MM.1S (cell line): ENCODE results near the gene TSPAN4.

Experiments used
- DNase-seq: peaks from one replicate; pipeline ENCODE4 v3.0.0-alpha.2; 2015
- H2AFZ ChIP-seq: fragments of 300-600 bp; sonication (generic); 2 replicates; pipeline ENCODE4 v1.6.0; 2016; ENCODE audit warnings: antibody characterized with exemption, low read length
- H3F3A ChIP-seq: fragments of 300-600 bp; sonication (generic); 2 replicates; pipeline ENCODE4 v1.6.1; 2016; ENCODE audit warnings: mild to moderate bottlenecking, antibody characterized with exemption, low read length, moderate library complexity, mixed read lengths; ENCODE audit not compliant: insufficient read depth
- H3K27ac ChIP-seq: fragments of 300-600 bp; sonication (generic); 2 replicates; pipeline ENCODE4 v1.5.1; 2016; ENCODE audit warnings: mild to moderate bottlenecking, low read length
- H3K27me3 ChIP-seq: fragments of 300-600 bp; sonication (generic); replicated peaks from 2 replicates; pipeline ENCODE4 v1.6.0; 2016; ENCODE audit warnings: low read length; ENCODE audit not compliant: insufficient read depth
- H3K36me3 ChIP-seq: fragments of 300-600 bp; sonication (generic); replicated peaks from 2 replicates; pipeline ENCODE4 v1.6.1; 2016; ENCODE audit warnings: mild to moderate bottlenecking, low read length, mixed read lengths; ENCODE audit not compliant: insufficient read depth
- H3K4me1 ChIP-seq: fragments of 300-600 bp; sonication (generic); 2 replicates; pipeline ENCODE4 v1.6.1; 2016; ENCODE audit warnings: low read length, mixed read lengths
- H3K4me2 ChIP-seq: fragments of 300-600 bp; sonication (generic); 2 replicates; pipeline ENCODE4 v1.6.0; 2016; ENCODE audit warnings: low read depth, low read length
- H3K4me3 ChIP-seq: fragments of 300-600 bp; sonication (generic); 2 replicates; pipeline ENCODE4 v1.5.1; 2016; ENCODE audit warnings: low read length, mixed read lengths
- H3K79me2 ChIP-seq: fragments of 300-600 bp; sonication (generic); 2 replicates; pipeline ENCODE4 v1.6.1; 2016; ENCODE audit warnings: mixed run types, low read length, mixed read lengths
- H3K9ac ChIP-seq: fragments of 300-600 bp; sonication (generic); 2 replicates; pipeline ENCODE4 v1.6.1; 2016; ENCODE audit warnings: low read length, mixed read lengths
- H3K9me2 ChIP-seq: fragments of 300-600 bp; sonication (generic); replicated peaks from 2 replicates; pipeline ENCODE4 v1.6.1; 2016; ENCODE audit warnings: mild to moderate bottlenecking, low read length, mixed read lengths; ENCODE audit not compliant: insufficient read depth
- H3K9me3 ChIP-seq: fragments of 300-600 bp; sonication (generic); replicated peaks from 2 replicates; pipeline ENCODE4 v1.6.1; 2016; ENCODE audit warnings: mild to moderate bottlenecking, low read length, mixed read lengths; ENCODE audit not compliant: insufficient read depth
- H4K20me1 ChIP-seq: fragments of 300-600 bp; sonication (generic); 2 replicates; pipeline ENCODE4 v1.6.1; 2016; ENCODE audit warnings: mild to moderate bottlenecking, low read length, moderate library complexity, mixed read lengths; ENCODE audit not compliant: insufficient read depth
- EZH2 ChIP-seq: fragments of 300-600 bp; sonication (generic); optimal IDR thresholded peaks from 2 replicates; pipeline ENCODE3; 2017; ENCODE audit warnings: low read depth, mild to moderate bottlenecking, antibody characterized with exemption, low read length, mixed read lengths
- EZH2phosphoT487 ChIP-seq: fragments of 300-600 bp; sonication (generic); IDR thresholded peaks from 2 replicates; pipeline ENCODE4 v1.6.1; 2018; ENCODE audit warnings: antibody characterized with exemption, low read length
- TF ChIP-seq, protein P1 (sequence below): fragments of 300-600 bp; sonication (generic); IDR thresholded peaks from 2 replicates; pipeline ENCODE4 v1.5.1; 2016; ENCODE audit warnings: antibody characterized with exemption, low read length, mixed read lengths

The TSPAN4 gene

DNA sequence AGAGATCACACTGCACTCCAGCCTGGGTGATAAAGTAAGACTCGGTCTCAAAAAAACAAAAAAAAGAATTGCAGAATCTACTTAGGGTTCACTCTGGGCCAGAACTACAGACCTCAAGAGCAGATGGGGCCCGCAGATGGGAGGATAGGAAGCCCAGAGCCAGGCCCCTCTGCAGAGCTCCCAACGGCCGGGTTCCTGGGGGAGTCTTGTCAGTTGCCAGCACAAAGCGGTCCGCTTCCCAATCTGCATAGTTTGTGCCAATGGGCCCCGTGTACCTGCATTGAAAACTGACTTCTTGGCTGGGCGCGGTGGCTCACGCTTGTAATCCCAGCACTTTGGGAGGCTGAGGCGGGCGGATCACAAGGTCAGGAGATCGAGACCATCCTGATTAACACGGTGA, 69.6 kb downstream of the TSPAN4 start:
- TF ChIP-seq EZH2phosphoT487: no peak
- TF ChIP-seq, protein P1, sequence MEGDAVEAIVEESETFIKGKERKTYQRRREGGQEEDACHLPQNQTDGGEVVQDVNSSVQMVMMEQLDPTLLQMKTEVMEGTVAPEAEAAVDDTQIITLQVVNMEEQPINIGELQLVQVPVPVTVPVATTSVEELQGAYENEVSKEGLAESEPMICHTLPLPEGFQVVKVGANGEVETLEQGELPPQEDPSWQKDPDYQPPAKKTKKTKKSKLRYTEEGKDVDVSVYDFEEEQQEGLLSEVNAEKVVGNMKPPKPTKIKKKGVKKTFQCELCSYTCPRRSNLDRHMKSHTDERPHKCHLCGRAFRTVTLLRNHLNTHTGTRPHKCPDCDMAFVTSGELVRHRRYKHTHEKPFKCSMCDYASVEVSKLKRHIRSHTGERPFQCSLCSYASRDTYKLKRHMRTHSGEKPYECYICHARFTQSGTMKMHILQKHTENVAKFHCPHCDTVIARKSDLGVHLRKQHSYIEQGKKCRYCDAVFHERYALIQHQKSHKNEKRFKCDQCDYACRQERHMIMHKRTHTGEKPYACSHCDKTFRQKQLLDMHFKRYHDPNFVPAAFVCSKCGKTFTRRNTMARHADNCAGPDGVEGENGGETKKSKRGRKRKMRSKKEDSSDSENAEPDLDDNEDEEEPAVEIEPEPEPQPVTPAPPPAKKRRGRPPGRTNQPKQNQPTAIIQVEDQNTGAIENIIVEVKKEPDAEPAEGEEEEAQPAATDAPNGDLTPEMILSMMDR: no peak
- no peak for TF ChIP-seq EZH2
- H3K4me1 ChIP-seq: peaks cover 27% of the 10 kb centered on the region
- no peak overlapping the region for H3K4me3 ChIP-seq
- DNase-seq: no peak
- peaks cover 23% of the 10 kb centered on the region for H3K79me2 ChIP-seq
- no peak overlapping the region for H3K27ac ChIP-seq
- no peaks in the 10 kb centered on the region for H4K20me1 ChIP-seq
- H3K9me2 ChIP-seq: no peaks in the 10 kb centered on the region
- no peak overlapping the region for H2AFZ ChIP-seq
- no peaks in the 10 kb centered on the region for H3K36me3 ChIP-seq
- H3K9me3 ChIP-seq: no peaks in the 10 kb centered on the region
- no peaks in the 10 kb centered on the region; the same call in 1 of the 2 replicates for H3K27me3 ChIP-seq
- H3K9ac ChIP-seq: no peak overlapping the region
- no peak overlapping the region for H3K4me2 ChIP-seq
- H3F3A ChIP-seq: peaks cover 25% of the 10 kb centered on the region

DNA sequence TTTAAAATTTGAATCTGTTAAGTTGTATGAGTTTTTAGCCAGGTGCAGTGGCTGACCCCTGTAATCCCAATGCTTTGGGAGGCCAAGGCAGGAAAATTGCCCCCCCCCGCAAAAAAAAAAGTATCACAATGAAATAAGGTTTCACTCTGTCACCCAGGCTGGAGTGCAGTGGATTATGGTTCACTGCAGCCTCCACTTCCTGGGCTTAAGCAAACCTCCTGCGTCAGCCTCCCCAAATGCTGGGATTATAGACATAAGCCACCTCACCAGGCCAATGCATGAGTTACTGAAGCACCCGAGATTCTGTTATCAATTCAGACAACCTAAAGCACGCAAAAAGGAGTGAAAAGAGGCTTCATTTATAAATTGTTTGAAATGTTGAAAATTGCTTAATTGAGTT, 70.4 kb downstream of the TSPAN4 start:
- Histone ChIP-seq H3K36me3 (no peaks in the 10 kb centered on the region), H3K27ac (no peak overlapping the region), H3K4me3 (no peak overlapping the region), H3K4me1 (peaks cover 20% of the 10 kb centered on the region), H3K9me3 (no peaks in the 10 kb centered on the region), H3K27me3 (no peaks in the 10 kb centered on the region; the same call in 1 of the 2 replicates), H3K9ac (no peak overlapping the region), H3K79me2 (peaks cover 23% of the 10 kb centered on the region), H3F3A (peaks cover 17% of the 10 kb centered on the region), H3K9me2 (no peaks in the 10 kb centered on the region), H2AFZ (no peak overlapping the region), H3K4me2 (no peak overlapping the region), H4K20me1 (no peaks in the 10 kb centered on the region)
- DNase-seq: no peak
- TF ChIP-seq EZH2phosphoT487 (no peak), EZH2 (no peak)
- TF ChIP-seq, protein P1: no peak

DNA sequence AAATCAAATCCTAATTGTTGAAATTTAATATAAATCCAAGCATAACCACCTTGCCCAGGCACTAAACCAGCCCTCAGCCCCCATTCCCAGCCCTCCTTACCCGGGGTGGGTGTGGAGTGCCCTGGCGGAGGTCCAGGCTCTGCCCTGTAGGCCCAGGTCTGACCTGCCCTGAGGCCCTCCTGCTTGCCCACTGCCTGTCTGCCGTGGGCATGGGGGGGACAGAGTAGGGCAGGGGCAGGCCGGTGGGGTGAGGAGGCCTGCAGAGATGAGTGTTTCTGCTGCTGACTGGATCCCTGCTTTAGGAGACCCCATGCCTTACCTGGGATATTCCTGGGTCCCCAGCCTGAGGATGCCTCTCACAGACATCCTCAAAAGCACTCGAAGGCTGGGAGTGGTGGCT, 71.6 kb downstream of the TSPAN4 start:
- peaks cover 14% of the 10 kb centered on the region for H3K79me2 ChIP-seq
- TF ChIP-seq, protein P1: no peak
- no peak for TF ChIP-seq EZH2phosphoT487
- TF ChIP-seq EZH2: no peak
- no peak overlapping the region for H3K4me2 ChIP-seq
- peaks cover 6% of the 10 kb centered on the region for H3F3A ChIP-seq
- peaks cover 11% of the 10 kb centered on the region for H3K4me1 ChIP-seq
- H3K9ac ChIP-seq: no peak overlapping the region
- no peaks in the 10 kb centered on the region for H4K20me1 ChIP-seq
- H3K9me3 ChIP-seq: no peaks in the 10 kb centered on the region
- DNase-seq: no peak
- H2AFZ ChIP-seq: no peak overlapping the region
- no peak overlapping the region for H3K27ac ChIP-seq
- no peaks in the 10 kb centered on the region for H3K9me2 ChIP-seq
- no peak overlapping the region for H3K4me3 ChIP-seq
- H3K36me3 ChIP-seq: no peaks in the 10 kb centered on the region
- H3K27me3 ChIP-seq: no peaks in the 10 kb centered on the region; the same call in 1 of the 2 replicates
